ENCODE measurements around the gene SH3GLB2.

GRCh38 chr9:129058965-129059795, 31.0 kb upstream of the SH3GLB2 start:
- TF ChIP-seq CTCF (IDR thresholded peaks at IDR 0.05) (no peak), ZFX (IDR thresholded peaks at IDR 0.05; ENCODE audit: borderline replicate concordance) (no peak)

Data from 22Rv1 (cell line).